BE2C (cell line): ENCODE measurements around the gene TXNDC5.

Experiments
- DNase-seq: peaks from one replicate; pipeline ENCODE4 v3.0.0-alpha.2; 2020
- H3K27me3 ChIP-seq: fragments of 250-450 bp; sonication (Bioruptor Pico); 2 replicates; pipeline ENCODE4 v1.5.1; 2020; ENCODE audit warnings: mild to moderate bottlenecking
- H3K36me3 ChIP-seq: fragments of 250-450 bp; sonication (Bioruptor Pico); 2 replicates; pipeline ENCODE4 v1.5.1; 2020; ENCODE audit warnings: mild to moderate bottlenecking
- H3K4me1 ChIP-seq: fragments of 250-450 bp; sonication (Bioruptor Pico); 2 replicates; pipeline ENCODE4 v1.5.1; 2020
- H3K4me3 ChIP-seq: 2 replicates; pipeline ENCODE4 v1.5.1; 2011; ENCODE audit warnings: low read depth, low read length
- H3K9me3 ChIP-seq: fragments of 250-450 bp; sonication (Bioruptor Pico); 2 replicates; pipeline ENCODE4 v1.5.1; 2020
- CTCF ChIP-seq: IDR thresholded peaks from 2 replicates; pipeline ENCODE4 v1.5.1; 2012; ENCODE audit warnings: mild to moderate bottlenecking, low read depth, low read length

The TXNDC5 gene

GRCh38 chr6:7953753-7954152 lies 43.2 kb upstream of the TXNDC5 start:
- H3K9me3 ChIP-seq: no peaks in the 10 kb centered on the region; the same call in 1 of the 2 replicates
- no peak for DNase-seq
- no peak overlapping the region for H3K4me3 ChIP-seq
- no peak for TF ChIP-seq CTCF
- H3K4me1 ChIP-seq: no peaks in the 10 kb centered on the region
- no peaks in the 10 kb centered on the region for H3K27me3 ChIP-seq
- H3K36me3 ChIP-seq: no peaks in the 10 kb centered on the region

GRCh38 chr6:7939864-7940228 lies 29.3 kb upstream of the TXNDC5 start:
- Histone ChIP-seq H3K4me3 (no peak overlapping the region), H3K36me3 (no peaks in the 10 kb centered on the region), H3K4me1 (no peaks in the 10 kb centered on the region), H3K9me3 (no peaks in the 10 kb centered on the region), H3K27me3 (no peaks in the 10 kb centered on the region)
- DNase-seq: no peak
- no peak for TF ChIP-seq CTCF

GRCh38 chr6:7939184-7939863 lies 28.7 kb upstream of the TXNDC5 start:
- Histone ChIP-seq H3K27me3 (no peaks in the 10 kb centered on the region), H3K9me3 (no peaks in the 10 kb centered on the region), H3K4me1 (no peaks in the 10 kb centered on the region), H3K4me3 (no peak overlapping the region), H3K36me3 (no peaks in the 10 kb centered on the region)
- DNase-seq: no peak
- TF ChIP-seq CTCF: no peak

GRCh38 chr6:7938562-7939183 lies 28.1 kb upstream of the TXNDC5 start:
- Histone ChIP-seq H3K4me1 (no peaks in the 10 kb centered on the region), H3K27me3 (no peaks in the 10 kb centered on the region), H3K36me3 (no peaks in the 10 kb centered on the region), H3K9me3 (no peaks in the 10 kb centered on the region), H3K4me3 (no peak overlapping the region)
- no peak for TF ChIP-seq CTCF
- DNase-seq: no peak

GRCh38 chr6:7933794-7934193 lies 23.2 kb upstream of the TXNDC5 start:
- no peaks in the 10 kb centered on the region for H3K27me3 ChIP-seq
- H3K9me3 ChIP-seq: no peaks in the 10 kb centered on the region
- H3K4me3 ChIP-seq: no peak overlapping the region
- H3K4me1 ChIP-seq: no peaks in the 10 kb centered on the region
- TF ChIP-seq CTCF: no peak
- no peaks in the 10 kb centered on the region for H3K36me3 ChIP-seq
- no peak for DNase-seq

- Histone ChIP-seq H3K4me1 (no peaks in the 10 kb centered on the region), H3K27me3 (no peaks in the 10 kb centered on the region), H3K9me3 (no peaks in the 10 kb centered on the region), H3K4me3 (no peak overlapping the region), H3K36me3 (no peaks in the 10 kb centered on the region)
- DNase-seq: no peak
- no peak for TF ChIP-seq CTCF
Observed at GRCh38 chr6:7932625-7933024, 22.0 kb upstream of the TXNDC5 start.
